K562 (cell line): ENCODE data around the gene PRR7. TPM values are rescaled to one million over a fixed set of nuclear protein-coding genes. Genes with fewer than 3 reads are reported as not detected.

ENCODE experiments used
- ARHGAP35 ChIP-seq: fragments of 450-650 bp; IDR thresholded peaks from 2 replicates; pipeline ENCODE4 v1.6.1; 2018; ENCODE audit not compliant: partially characterized antibody
- ATF1 ChIP-seq, 2 experiments: fragments of 450-650 bp in 1 of 2; IDR thresholded peaks; 2 replicates each; pipeline ENCODE4 v1.6.1; 2016; ENCODE audit warnings: missing compliant biosample characterization in 1 of 2, missing genetic modification characterization in 1 of 2
- CREB5 ChIP-seq: fragments of 250-450 bp; sonication (Bioruptor Pico); IDR thresholded peaks from 2 replicates; pipeline ENCODE4 v1.5.0; 2020; ENCODE audit warnings: mild to moderate bottlenecking
- DEAF1 ChIP-seq: fragments of 450-650 bp; formaldehyde crosslinking; IDR thresholded peaks from 2 replicates; pipeline ENCODE4 v1.4.0; 2020; ENCODE audit warnings: mild to moderate bottlenecking, moderate library complexity
- EWSR1 ChIP-seq: fragments of 450-650 bp; IDR thresholded peaks from 2 replicates; pipeline ENCODE4 v1.6.1; 2018; ENCODE audit warnings: borderline replicate concordance, mild to moderate bottlenecking, low read depth, moderate library complexity; ENCODE audit not compliant: partially characterized antibody
- HDAC2 ChIP-seq: fragments of 450-650 bp; IDR thresholded peaks from 2 replicates; pipeline ENCODE4 v1.6.1; 2016; ENCODE audit warnings: mild to moderate bottlenecking
- HMG20B ChIP-seq: fragments of 250-450 bp; sonication (Bioruptor Pico); IDR thresholded peaks from 2 replicates; pipeline ENCODE4 v1.5.0; 2021; ENCODE audit warnings: mild to moderate bottlenecking
- LEF1 ChIP-seq: fragments of 450-650 bp; IDR thresholded peaks from 2 replicates; pipeline ENCODE4 v1.6.1; 2016; ENCODE audit warnings: mild to moderate bottlenecking
- MYNN ChIP-seq, 2 experiments: sonication (generic); formaldehyde crosslinking in 1 of 2; IDR thresholded peaks; 2 replicates each; pipeline versions ENCODE4 v1.5.0 to v1.6.1; 2016 to 2020; ENCODE audit warnings: antibody characterized with exemption in 1 of 2, missing genetic modification reagents in 1 of 2
- NR4A1 ChIP-seq, 2 experiments: fragments of 250-450 bp in 1 of 2; fragments of 450-650 bp in 1 of 2; sonication (Bioruptor Pico) in 1 of 2; IDR thresholded peaks; 2 replicates each; pipeline versions ENCODE4 v1.4.0 to v1.6.1; 2016 to 2020; ENCODE audit warnings: mild to moderate bottlenecking in 2 of 2, missing compliant biosample characterization in 1 of 2, missing genetic modification characterization in 1 of 2, moderate library complexity in 1 of 2
- POLR2A ChIP-seq: fragments of 450-650 bp; conservative IDR thresholded peaks from 2 replicates; pipeline ENCODE4 v1.6.1; 2016
- PREB ChIP-seq: sonication (generic); formaldehyde crosslinking; IDR thresholded peaks from 2 replicates; pipeline ENCODE4 v1.8.1; 2023; ENCODE audit warnings: mild to moderate bottlenecking, missing genetic modification reagents
- SPI1 ChIP-seq: IDR thresholded peaks from 2 replicates; pipeline ENCODE4 v1.6.1; 2011; ENCODE audit warnings: low read depth, low read length, control low read depth, borderline replicate concordance
- ZNF121 ChIP-seq: sonication (generic); formaldehyde crosslinking; conservative IDR thresholded peaks from 2 replicates; pipeline ENCODE4 v1.8.0; 2022; ENCODE audit warnings: missing genetic modification reagents
- polyA plus RNA-seq, 8 experiments: library from polyadenylated mRNA; depleted of rRNA in 4 of 8; stranded (reverse) in 5 of 8; unstranded in 3 of 8; fragments of >200 nt; fragmentation: Nextera tagmentation in 2 of 8; fragmentation: Illumina TruSeq in 1 of 8; extraction: Ambion mirVana in 2 of 8; extraction: Trizol in 1 of 8; gene quantifications; 2 replicates each; pipeline versions ENCODE4 v1.2.1 to v1.2.3, GENCODE V29; 2011 to 2014; ENCODE audit warnings: inconsistent platforms in 1 of 8, missing spikeins in 1 of 8
- total RNA-seq, 7 experiments: library from RNA; depleted of rRNA in 6 of 7; stranded (reverse); fragments of >200 nt in 6 of 7; fragmentation: Illumina TruSeq in 2 of 7; extraction: Trizol in 2 of 7; gene quantifications; 2 replicates each; pipeline versions ENCODE4 v1.2.1 to v1.2.3, GENCODE V29; 2011 to 2021; ENCODE audit warnings: low replicate concordance in 1 of 7
- TF ChIP-seq, protein P1 (sequence below): sonication (generic); formaldehyde crosslinking; IDR thresholded peaks from 2 replicates; pipeline ENCODE4 v1.8.0; 2023; ENCODE audit warnings: mild to moderate bottlenecking, missing genetic modification reagents
- TF ChIP-seq, protein P2 (sequence below): fragments of 250-450 bp; sonication (Bioruptor Pico); IDR thresholded peaks from 2 replicates; pipeline ENCODE4 v1.5.0; 2022; ENCODE audit warnings: mild to moderate bottlenecking
- TF ChIP-seq, protein P3 (sequence below): fragments of 450-650 bp; IDR thresholded peaks from 2 replicates; pipeline ENCODE4 v1.6.1; 2017; ENCODE audit warnings: mild to moderate bottlenecking, moderate library complexity

The PRR7 gene
- total and polyA plus RNA-seq, 9 of the 15 experiments (the other 6 are each of a cell fraction or from before 2014, with no cell fraction given): 0.80 to 11.3 (median 10.4) TPM; not detected in 4

GRCh38 chr5:177478711-177479646 is 32.4 kb downstream of the PRR7 start (continued):
- TF ChIP-seq, protein P1, sequence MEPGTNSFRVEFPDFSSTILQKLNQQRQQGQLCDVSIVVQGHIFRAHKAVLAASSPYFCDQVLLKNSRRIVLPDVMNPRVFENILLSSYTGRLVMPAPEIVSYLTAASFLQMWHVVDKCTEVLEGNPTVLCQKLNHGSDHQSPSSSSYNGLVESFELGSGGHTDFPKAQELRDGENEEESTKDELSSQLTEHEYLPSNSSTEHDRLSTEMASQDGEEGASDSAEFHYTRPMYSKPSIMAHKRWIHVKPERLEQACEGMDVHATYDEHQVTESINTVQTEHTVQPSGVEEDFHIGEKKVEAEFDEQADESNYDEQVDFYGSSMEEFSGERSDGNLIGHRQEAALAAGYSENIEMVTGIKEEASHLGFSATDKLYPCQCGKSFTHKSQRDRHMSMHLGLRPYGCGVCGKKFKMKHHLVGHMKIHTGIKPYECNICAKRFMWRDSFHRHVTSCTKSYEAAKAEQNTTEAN (CRISPR knock-in tag): no peak
- TF ChIP-seq, protein P2, sequence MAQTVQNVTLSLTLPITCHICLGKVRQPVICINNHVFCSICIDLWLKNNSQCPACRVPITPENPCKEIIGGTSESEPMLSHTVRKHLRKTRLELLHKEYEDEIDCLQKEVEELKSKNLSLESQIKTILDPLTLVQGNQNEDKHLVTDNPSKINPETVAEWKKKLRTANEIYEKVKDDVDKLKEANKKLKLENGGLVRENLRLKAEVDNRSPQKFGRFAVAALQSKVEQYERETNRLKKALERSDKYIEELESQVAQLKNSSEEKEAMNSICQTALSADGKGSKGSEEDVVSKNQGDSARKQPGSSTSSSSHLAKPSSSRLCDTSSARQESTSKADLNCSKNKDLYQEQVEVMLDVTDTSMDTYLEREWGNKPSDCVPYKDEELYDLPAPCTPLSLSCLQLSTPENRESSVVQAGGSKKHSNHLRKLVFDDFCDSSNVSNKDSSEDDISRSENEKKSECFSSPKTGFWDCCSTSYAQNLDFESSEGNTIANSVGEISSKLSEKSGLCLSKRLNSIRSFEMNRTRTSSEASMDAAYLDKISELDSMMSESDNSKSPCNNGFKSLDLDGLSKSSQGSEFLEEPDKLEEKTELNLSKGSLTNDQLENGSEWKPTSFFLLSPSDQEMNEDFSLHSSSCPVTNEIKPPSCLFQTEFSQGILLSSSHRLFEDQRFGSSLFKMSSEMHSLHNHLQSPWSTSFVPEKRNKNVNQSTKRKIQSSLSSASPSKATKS (CRISPR knock-in tag): no peak
- TF ChIP-seq NR4A1 (CRISPR knock-in tag; IDR thresholded peaks at IDR 0.05) (no peak), NR4A1 (tag; IDR thresholded peaks at IDR 0.05) (no peak), HMG20B (CRISPR knock-in tag) (no peak), EWSR1 (no peak), ARHGAP35 (no peak), ZNF121 (CRISPR knock-in tag) (no peak), POLR2A (0 out of 2 replicates have a peak, but pooled peaks have one; percentile 9), SPI1 (peak; percentile 30; the same call in 1 of the 2 replicates), HDAC2 (0 out of 2 replicates have a peak, but pooled peaks have one; percentile 12), CREB5 (0 out of 2 replicates have a peak, but pooled peaks have one; percentile 42), MYNN (IDR thresholded peaks at IDR 0.05) (no peak), MYNN (CRISPR knock-in tag; IDR thresholded peaks at IDR 0.05) (no peak), ATF1 (CRISPR knock-in tag; IDR thresholded peaks at IDR 0.05) (no peak), ATF1 (tag; IDR thresholded peaks at IDR 0.05) (no peak), LEF1 (no peak), DEAF1 (no peak), PREB (CRISPR knock-in tag) (no peak)
- TF ChIP-seq, protein P3, sequence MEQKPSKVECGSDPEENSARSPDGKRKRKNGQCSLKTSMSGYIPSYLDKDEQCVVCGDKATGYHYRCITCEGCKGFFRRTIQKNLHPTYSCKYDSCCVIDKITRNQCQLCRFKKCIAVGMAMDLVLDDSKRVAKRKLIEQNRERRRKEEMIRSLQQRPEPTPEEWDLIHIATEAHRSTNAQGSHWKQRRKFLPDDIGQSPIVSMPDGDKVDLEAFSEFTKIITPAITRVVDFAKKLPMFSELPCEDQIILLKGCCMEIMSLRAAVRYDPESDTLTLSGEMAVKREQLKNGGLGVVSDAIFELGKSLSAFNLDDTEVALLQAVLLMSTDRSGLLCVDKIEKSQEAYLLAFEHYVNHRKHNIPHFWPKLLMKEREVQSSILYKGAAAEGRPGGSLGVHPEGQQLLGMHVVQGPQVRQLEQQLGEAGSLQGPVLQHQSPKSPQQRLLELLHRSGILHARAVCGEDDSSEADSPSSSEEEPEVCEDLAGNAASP: no peak
